Neuronal stem cell (in vitro differentiated cells): ENCODE data around the gene HAUS8.

ENCODE experiments used
- DNase-seq: peaks from one replicate; pipeline ENCODE4 v3.0.0-alpha.2; 2013; ENCODE audit warnings: low spot score
- H2AFZ ChIP-seq: one replicate; pipeline ENCODE4 v1.6.1; 2013; ENCODE audit warnings: mild to moderate bottlenecking, low read length, inconsistent platforms
- H2AK5ac ChIP-seq: 2 replicates; pipeline ENCODE4 v1.6.1; 2013; ENCODE audit warnings: low read depth, mild to moderate bottlenecking, inconsistent platforms, low read length, moderate library complexity, mixed read lengths
- H2BK120ac ChIP-seq: 2 replicates; pipeline ENCODE4 v1.6.1; 2013; ENCODE audit warnings: low read depth, mild to moderate bottlenecking, inconsistent platforms, low read length, moderate library complexity, mixed read lengths
- H2BK12ac ChIP-seq: one replicate; pipeline ENCODE4 v1.6.1; 2013; ENCODE audit warnings: low read length, inconsistent platforms
- H2BK15ac ChIP-seq: 2 replicates; pipeline ENCODE4 v1.6.1; 2013; ENCODE audit warnings: mild to moderate bottlenecking, low read length, inconsistent platforms, mixed read lengths
- H2BK5ac ChIP-seq: one replicate; pipeline ENCODE4 v1.6.1; 2013; ENCODE audit warnings: inconsistent platforms, mild to moderate bottlenecking, low read length, moderate library complexity
- H3K14ac ChIP-seq: one replicate; pipeline ENCODE4 v1.6.1; 2013; ENCODE audit warnings: low read length, inconsistent platforms
- H3K18ac ChIP-seq: 2 replicates; pipeline ENCODE4 v1.6.1; 2013; ENCODE audit warnings: low read length, inconsistent platforms
- H3K23ac ChIP-seq: 2 replicates; pipeline ENCODE4 v1.6.1; 2013; ENCODE audit warnings: low read depth, mild to moderate bottlenecking, mixed read lengths, low read length, inconsistent platforms; ENCODE audit not compliant: poor library complexity
- H3K27ac ChIP-seq: replicated peaks from 3 replicates; pipeline ENCODE4 v1.5.1; 2013; ENCODE audit warnings: low read length, inconsistent platforms
- H3K27me3 ChIP-seq, 3 experiments: 2 replicates each; pipeline ENCODE4 v1.6.1; 2013; ENCODE audit warnings: low read length in 3 of 3, mild to moderate bottlenecking in 2 of 3, inconsistent platforms in 1 of 3, low read depth in 1 of 3, mixed read lengths in 1 of 3, moderate library complexity in 1 of 3; ENCODE audit not compliant: control insufficient read depth in 3 of 3, insufficient read depth in 3 of 3
- H3K36me3 ChIP-seq, 2 donors: replicated peaks in 1 of 2; 2 replicates each; pipeline ENCODE4 v1.6.1; 2013; ENCODE audit warnings: low read length in 2 of 2; ENCODE audit not compliant: control insufficient read depth in 2 of 2, insufficient read depth in 2 of 2
- H3K4ac ChIP-seq: 2 replicates; pipeline ENCODE4 v1.6.1; 2013; ENCODE audit warnings: inconsistent platforms, mild to moderate bottlenecking, low read length, moderate library complexity
- H3K4me1 ChIP-seq, 2 donors: 1 replicate in 1 of 2; 2 replicates in 1 of 2; pipeline ENCODE4 v1.6.1; 2013; ENCODE audit warnings: low read length in 2 of 2, low read depth in 1 of 2; ENCODE audit not compliant: control insufficient read depth in 2 of 2, insufficient read depth in 1 of 2
- H3K4me2 ChIP-seq: one replicate; pipeline ENCODE4 v1.6.1; 2013; ENCODE audit warnings: mild to moderate bottlenecking, low read length, inconsistent platforms; ENCODE audit not compliant: insufficient read depth, poor library complexity, severe bottlenecking
- H3K4me3 ChIP-seq, 2 donors: 2 replicates each; pipeline ENCODE4 v1.5.1; 2013; ENCODE audit warnings: low read length in 2 of 2, mild to moderate bottlenecking in 2 of 2, inconsistent platforms in 1 of 2, moderate library complexity in 1 of 2
- H3K79me1 ChIP-seq: one replicate; pipeline ENCODE4 v1.6.1; 2013; ENCODE audit warnings: low read depth, mild to moderate bottlenecking, inconsistent platforms, low read length, moderate library complexity
- H3K9ac ChIP-seq: one replicate; pipeline ENCODE4 v1.6.1; 2013; ENCODE audit warnings: mild to moderate bottlenecking, low read depth, low read length, inconsistent platforms; ENCODE audit not compliant: poor library complexity
- H3K9me3 ChIP-seq, 2 donors: replicated peaks in 1 of 2; 2 replicates each; pipeline versions ENCODE3 to v1.6.1; 2013; ENCODE audit warnings: low read length in 2 of 2, mild to moderate bottlenecking in 2 of 2, inconsistent platforms in 1 of 2, low read depth in 1 of 2, mixed read lengths in 1 of 2, moderate library complexity in 1 of 2; ENCODE audit not compliant: control insufficient read depth in 2 of 2, insufficient read depth in 1 of 2
- H4K8ac ChIP-seq: one replicate; pipeline ENCODE4 v1.6.1; 2013; ENCODE audit warnings: low read depth, mild to moderate bottlenecking, inconsistent platforms, low read length, moderate library complexity
- H4K91ac ChIP-seq: one replicate; pipeline ENCODE4 v1.6.1; 2013; ENCODE audit warnings: low read length, low read depth, mild to moderate bottlenecking, inconsistent platforms; ENCODE audit not compliant: poor library complexity
- WGBS, 2 donors: extraction: QIAGEN DNeasy Blood & Tissue Kit; methylation state at CpG; one replicate each; pipeline ENCODE4 v1.1.7; 2013; ENCODE audit warnings: missing lambda C conversion rate in 2 of 2, mixed read lengths in 1 of 2; ENCODE audit not compliant: insufficient read length in 2 of 2, insufficient replicate concordance in 1 of 2; ENCODE audit errors: extremely low coverage in 2 of 2; 5-methylcytosine and 5-hydroxymethylcytosine counted together

The HAUS8 gene

DNA sequence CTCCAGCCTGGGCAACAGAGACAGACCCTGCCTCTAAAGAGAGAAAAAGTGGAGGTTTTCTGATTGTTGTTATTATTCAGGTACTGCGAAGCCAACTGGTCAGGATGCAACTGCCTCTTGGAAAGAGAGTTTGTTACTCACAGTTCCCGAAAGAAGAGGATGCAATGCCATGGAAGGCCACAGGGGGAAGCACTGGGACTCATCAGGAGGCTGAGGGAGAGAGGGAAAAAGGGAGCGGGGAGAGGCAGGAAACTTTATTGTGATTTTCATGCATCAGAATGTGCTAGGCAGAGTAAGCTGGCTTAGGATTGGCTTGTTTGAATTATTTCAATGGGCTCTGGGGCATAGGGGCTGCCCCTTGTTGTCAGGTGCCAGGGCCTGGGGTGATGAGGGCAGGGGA, 27.9 kb upstream of the HAUS8 start:
- Histone ChIP-seq H3K27ac (no peak overlapping the region), H3K9ac (no peak overlapping the region), H3K36me3 (peaks cover 22 to 75% of the 10 kb centered on the region in 2 donors), H2BK5ac (no peak overlapping the region), H2BK12ac (no peak overlapping the region), H3K23ac (no peak overlapping the region), H3K27me3 (no peaks in the 10 kb centered on the region), H4K8ac (no peak overlapping the region), H2BK120ac (no peak overlapping the region), H4K91ac (no peak overlapping the region), H3K4me1 (peaks cover 0 to 3% of the 10 kb centered on the region in 2 donors), H2BK15ac (no peak overlapping the region), H3K4me3 (no peak overlapping the region), H3K14ac (no peak overlapping the region), H2AK5ac (no peak overlapping the region), H3K4me2 (no peak overlapping the region), H2AFZ (no peak overlapping the region), H3K9me3 (peaks cover 11 to 19% of the 10 kb centered on the region in 2 donors), H3K4ac (no peak overlapping the region), H3K79me1 (peaks cover 17% of the 10 kb centered on the region), H3K18ac (no peak overlapping the region)
- no CpG with 5 or more reads among the region's 3 CpGs for WGBS, 2 donors
- DNase-seq: no peak

- Histone ChIP-seq H4K8ac (no peak overlapping the region), H3K27me3 (no peaks in the 10 kb centered on the region), H3K79me1 (peaks cover 11% of the 10 kb centered on the region), H3K4ac (no peak overlapping the region), H3K4me2 (no peak overlapping the region), H4K91ac (no peak overlapping the region), H2BK5ac (peak overlapping the region; percentile 39), H2BK15ac (no peak overlapping the region), H2BK12ac (peak overlapping the region; percentile 22), H2AFZ (no peak overlapping the region), H3K4me3 (peak overlapping the region in 1 of 2 donors; percentile 7), H2AK5ac (no peak overlapping the region), H3K9ac (peak overlapping the region; percentile 4), H3K27ac (no peak overlapping the region), H3K4me1 (peaks cover 3 to 4% of the 10 kb centered on the region in 2 donors), H3K36me3 (peaks cover 20 to 64% of the 10 kb centered on the region in 2 donors), H3K23ac (peak overlapping the region; percentile 65), H3K18ac (no peak overlapping the region), H3K14ac (peak overlapping the region; percentile 71), H3K9me3 (peaks cover 11 to 19% of the 10 kb centered on the region in 2 donors), H2BK120ac (no peak overlapping the region)
- WGBS, 2 donors: no CpG with 5 or more reads among the region's 59 CpGs
- no peak for DNase-seq
Observed at GRCh38 chr19:17101686-17102628, 26.7 kb upstream of the HAUS8 start.

- Histone ChIP-seq H3K4me3 (no peak overlapping the region), H4K91ac (no peak overlapping the region), H3K27ac (no peak overlapping the region), H3K23ac (no peak overlapping the region), H2AFZ (no peak overlapping the region), H3K79me1 (peaks cover 9% of the 10 kb centered on the region), H3K18ac (no peak overlapping the region), H3K4me1 (peaks cover 3 to 4% of the 10 kb centered on the region in 2 donors), H3K14ac (no peak overlapping the region), H3K9me3 (peaks cover 13 to 27% of the 10 kb centered on the region in 2 donors), H3K4me2 (no peak overlapping the region), H2AK5ac (no peak overlapping the region), H3K9ac (no peak overlapping the region), H2BK120ac (no peak overlapping the region), H2BK15ac (no peak overlapping the region), H2BK5ac (no peak overlapping the region), H3K36me3 (peaks cover 21 to 43% of the 10 kb centered on the region in 2 donors), H4K8ac (no peak overlapping the region), H2BK12ac (no peak overlapping the region), H3K4ac (no peak overlapping the region), H3K27me3 (no peaks in the 10 kb centered on the region)
- DNase-seq: no peak
- WGBS, 2 donors: no CpG with 5 or more reads among the region's 9 CpGs
Observed at GRCh38 chr19:17098326-17098725, 23.1 kb upstream of the HAUS8 start.

GRCh38 chr19:17097593-17098126, 22.4 kb upstream of the HAUS8 start:
- no peak for DNase-seq
- no peak overlapping the region for H3K18ac ChIP-seq
- no peak overlapping the region for H3K4ac ChIP-seq
- peaks cover 10% of the 10 kb centered on the region for H3K79me1 ChIP-seq
- H3K27me3 ChIP-seq: no peaks in the 10 kb centered on the region
- H3K23ac ChIP-seq: no peak overlapping the region
- H4K8ac ChIP-seq: no peak overlapping the region
- no peak overlapping the region for H3K9ac ChIP-seq
- no peak overlapping the region for H4K91ac ChIP-seq
- H3K4me2 ChIP-seq: no peak overlapping the region
- H3K14ac ChIP-seq: no peak overlapping the region
- peaks cover 17 to 39% of the 10 kb centered on the region in 2 donors for H3K36me3 ChIP-seq
- H3K9me3 ChIP-seq: peaks cover 12 to 21% of the 10 kb centered on the region in 2 donors
- peaks cover 3 to 4% of the 10 kb centered on the region in 2 donors for H3K4me1 ChIP-seq
- H2BK15ac ChIP-seq: no peak overlapping the region
- H2AK5ac ChIP-seq: no peak overlapping the region
- no peak overlapping the region for H2BK12ac ChIP-seq
- no peak overlapping the region for H3K27ac ChIP-seq
- H2AFZ ChIP-seq: no peak overlapping the region
- no peak overlapping the region for H3K4me3 ChIP-seq
- no CpG with 5 or more reads among the region's 8 CpGs for WGBS, 2 donors
- no peak overlapping the region for H2BK120ac ChIP-seq
- H2BK5ac ChIP-seq: no peak overlapping the region
